A549 (cell line): ENCODE results near the gene RPL7A. TPM values are rescaled to one million over a fixed set of nuclear protein-coding genes. Genes with fewer than 3 reads are reported as not detected.
"Not testable (repeated sequence)": the region's sequence is repeated elsewhere in the genome, so short reads cannot be mapped to it uniquely, and the experiment has no call there.

Experiments used
- ATAC-seq, 2 experiments: fragments of 200-7000 bp in 1 of 2; fragments of >200 bp in 1 of 2; cut with Nextera tagmentation in 1 of 2; cut with Tn5 transposase in 1 of 2; 3 replicates each; pipeline versions ENCODE4 v1.8.0 to v1.9.1; 2018 to 2020; ENCODE audit warnings: mild to moderate bottlenecking in 1 of 2, moderate library complexity in 1 of 2
- CTCF ChIA-PET: fragments of 300-600 bp; sonication (Branson Sonifier 250); formaldehyde crosslinking; extraction: SDS; loops from one replicate; lab custom pipeline; 2021; ENCODE audit warnings: antibody characterized with exemption, inconsistent platforms; lab: Yijun Ruan, JAX
- POLR2A ChIA-PET: fragments of 350-600 bp; formaldehyde crosslinking; extraction: SDS; loops from one replicate; lab custom pipeline; 2021; ENCODE audit warnings: antibody characterized with exemption, inconsistent platforms; lab: Yijun Ruan, JAX
- DNase-seq, 2 experiments: peaks; one replicate each; pipeline versions ENCODE4 v3.0.0 to v3.0.0-alpha.2; 2011 to 2016; ENCODE audit warnings: low read depth in 1 of 2, low spot score in 1 of 2
- FAIRE-seq: peaks from 2 replicates; lab custom pipeline; 2011; peaks lifted over from hg19 to GRCh38; lab: Jason Lieb, UNC
- H3K27ac ChIP-seq, 2 experiments: fragments of >200 bp; sonication (Bioruptor Twin); formaldehyde crosslinking; 3 replicates each; pipeline ENCODE4 v1.5.1; 2016 to 2017
- H3K4me1 ChIP-seq: fragments of >200 bp; sonication (Bioruptor Twin); formaldehyde crosslinking; 3 replicates; pipeline ENCODE4 v1.6.1; 2016
- H3K4me2 ChIP-seq: fragments of >200 bp; sonication (Bioruptor Twin); formaldehyde crosslinking; 3 replicates; pipeline ENCODE4 v1.6.1; 2016
- H3K4me3 ChIP-seq: fragments of >200 bp; sonication (Bioruptor Twin); formaldehyde crosslinking; 3 replicates; pipeline ENCODE4 v1.5.1; 2016
- H3K9me3 ChIP-seq: fragments of >200 bp; sonication (Bioruptor Twin); formaldehyde crosslinking; 3 replicates; pipeline ENCODE4 v1.6.1; 2016
- BHLHE40 ChIP-seq: IDR thresholded peaks from 2 replicates; pipeline ENCODE4 v1.6.1; 2012; ENCODE audit warnings: low read depth, low read length, inconsistent platforms
- CBX8 ChIP-seq: fragments of 200-600 bp; sonication (generic); IDR thresholded peaks from 2 replicates; pipeline ENCODE4 v1.6.1; 2016
- CEBPB ChIP-seq, 2 experiments: fragments of >200 bp in 1 of 2; sonication (Bioruptor Twin) in 1 of 2; formaldehyde crosslinking in 1 of 2; IDR thresholded peaks; 2 replicates each; pipeline ENCODE4 v1.6.1; 2012 to 2016
- CHD4 ChIP-seq: fragments of 200-600 bp; sonication (generic); IDR thresholded peaks from 2 replicates; pipeline ENCODE4 v1.6.1; 2016; ENCODE audit warnings: antibody characterized with exemption, mild to moderate bottlenecking, borderline replicate concordance
- E2F6 ChIP-seq: IDR thresholded peaks from 2 replicates; pipeline ENCODE4 v1.6.1; 2012; ENCODE audit warnings: low read depth, borderline replicate concordance
- EHF ChIP-seq: fragments of 250-450 bp; sonication (Bioruptor Pico); IDR thresholded peaks from 2 replicates; pipeline ENCODE4 v1.5.0; 2020; ENCODE audit warnings: mild to moderate bottlenecking
- ELK1 ChIP-seq: fragments of 150-350 bp; IDR thresholded peaks from 2 replicates; pipeline ENCODE4 v1.6.1; 2014; ENCODE audit warnings: low read depth, mild to moderate bottlenecking, low read length
- EP300 ChIP-seq, 2 experiments: fragments of >200 bp; sonication (Bioruptor Twin); formaldehyde crosslinking; IDR thresholded peaks; 2 replicates in 1 of 2; 3 replicates in 1 of 2; pipeline ENCODE4 v1.6.1; 2016 to 2017
- GATA3 ChIP-seq: IDR thresholded peaks from 2 replicates; pipeline ENCODE4 v1.6.1; 2012; ENCODE audit warnings: borderline replicate concordance
- HMGXB4 ChIP-seq: fragments of 250-450 bp; sonication (Bioruptor Pico); IDR thresholded peaks from 2 replicates; pipeline ENCODE4 v1.5.0; 2021; ENCODE audit warnings: mild to moderate bottlenecking, moderate library complexity, borderline replicate concordance
- HOXB13 ChIP-seq: fragments of 250-450 bp; sonication (Bioruptor Pico); IDR thresholded peaks from 2 replicates; pipeline ENCODE4 v1.5.0; 2020; ENCODE audit warnings: low read depth, mild to moderate bottlenecking, moderate library complexity
- JUN ChIP-seq, 2 experiments: fragments of >200 bp; sonication (Bioruptor Twin); formaldehyde crosslinking; IDR thresholded peaks; 2 replicates in 1 of 2; 3 replicates in 1 of 2; pipeline ENCODE4 v1.6.1; 2016 to 2017
- JUNB ChIP-seq: fragments of >200 bp; sonication (Bioruptor Twin); formaldehyde crosslinking; IDR thresholded peaks from 2 replicates; pipeline ENCODE4 v1.6.1; 2016
- KDM1A ChIP-seq: fragments of 200-600 bp; sonication (generic); IDR thresholded peaks from 2 replicates; pipeline ENCODE4 v1.6.1; 2016; ENCODE audit warnings: low read depth, mild to moderate bottlenecking
- KDM5A ChIP-seq: fragments of 200-600 bp; sonication (generic); IDR thresholded peaks from 2 replicates; pipeline ENCODE4 v1.6.1; 2016; ENCODE audit warnings: antibody characterized with exemption, mild to moderate bottlenecking
- MAX ChIP-seq: IDR thresholded peaks from 2 replicates; pipeline ENCODE4 v1.6.1; 2012
- RFX5 ChIP-seq: fragments of 450-650 bp; IDR thresholded peaks from 2 replicates; pipeline ENCODE4 v1.7.1; 2014; ENCODE audit warnings: antibody characterized with exemption, mild to moderate bottlenecking, moderate library complexity
- RNF2 ChIP-seq: fragments of 200-600 bp; sonication (generic); IDR thresholded peaks from 2 replicates; pipeline ENCODE4 v1.6.1; 2016; ENCODE audit warnings: low read depth, mild to moderate bottlenecking, antibody characterized with exemption, moderate library complexity, borderline replicate concordance
- SREBF2 ChIP-seq: fragments of 450-650 bp; IDR thresholded peaks from 2 replicates; pipeline ENCODE4 v1.6.1; 2014; ENCODE audit warnings: mild to moderate bottlenecking, moderate library complexity
- TP53 ChIP-seq: fragments of 250-450 bp; sonication (Bioruptor Pico); IDR thresholded peaks from 2 replicates; pipeline ENCODE4 v1.5.0; 2021; ENCODE audit warnings: mild to moderate bottlenecking, moderate library complexity
- ZC3H11A ChIP-seq: fragments of 450-650 bp; IDR thresholded peaks from 2 replicates; pipeline ENCODE4 v1.6.1; 2014; ENCODE audit warnings: antibody characterized with exemption, mild to moderate bottlenecking
- ZSCAN20 ChIP-seq: fragments of 250-450 bp; sonication (Bioruptor Pico); IDR thresholded peaks from 2 replicates; pipeline ENCODE4 v1.8.0; 2022; ENCODE audit warnings: mild to moderate bottlenecking, moderate library complexity
- WGBS: methylation state at CpG from one replicate; pipeline ENCODE4 v1.1.6; 2017; ENCODE audit errors: missing lambda C conversion rate; 5-methylcytosine and 5-hydroxymethylcytosine counted together
- polyA plus RNA-seq, 4 experiments: library from polyadenylated mRNA; depleted of rRNA in 3 of 4; stranded (reverse); fragments of >200 nt; fragmentation: RNase III in 1 of 4; extraction: RNeasy Plus Mini Kit Qiagen cat#74134 plus additional on column Dnase treatment in 1 of 4; gene quantifications; 2 replicates in 3 of 4; 3 replicates in 1 of 4; pipeline ENCODE4 v1.2.3, GENCODE V29; 2011 to 2017

Gene RPL7A
- polyA plus RNA-seq, 2 of the 4 experiments (the other 2 are of a cell fraction) = 2,218 to 2,608 TPM

- ChIA-PET CTCF (interaction anchor here (0.6 to 6.5 kb wide), 5 partner anchors 9 to 154 kb away, joined by 3 to 82 read pairs (median 7); no protein-coding TSS in a partner anchor), POLR2A (no interaction called here)
- H3K9me3 ChIP-seq = no peaks in the 10 kb centered on the region
Observed at GRCh38 chr9:133333566-133333965, 14.5 kb upstream of the RPL7A start.

GRCh38 chr9:133334161-133334560, 13.9 kb upstream of the RPL7A start:
- no peak for FAIRE-seq
- TF ChIP-seq E2F6 = no peak
- no peak for TF ChIP-seq HMGXB4
- TF ChIP-seq SREBF2 = no peak
- TF ChIP-seq ELK1 = no peak
- no peak for ATAC-seq
- 96% methylated on average over 6 of the region's 6 CpGs for WGBS
- H3K4me3 ChIP-seq = no peak overlapping the region
- peaks cover 16% of the 10 kb centered on the region for H3K4me1 ChIP-seq
- no peaks in the 10 kb centered on the region for H3K9me3 ChIP-seq
- DNase-seq = no peak
- no peak overlapping the region for H3K27ac ChIP-seq
- H3K4me2 ChIP-seq = peak overlapping the region; percentile 85
- POLR2A ChIA-PET = no interaction called here
- CTCF ChIA-PET = interaction anchor here (0.6 to 2.4 kb wide), 5 partner anchors 95 to 231 kb away, joined by 3 to 13 read pairs (median 3); no protein-coding TSS in a partner anchor

More at GRCh38 chr9:133333566-133333965, 14.5 kb upstream of the RPL7A start:
- ATAC-seq (no peak), DNase-seq (no peak), FAIRE-seq (no peak)
- H3K27ac ChIP-seq = no peak overlapping the region
- H3K4me3 ChIP-seq = no peak overlapping the region
- TF ChIP-seq JUNB (no peak), TP53 (CRISPR knock-in tag) (no peak), EHF (CRISPR knock-in tag) (no peak), CBX8 (no peak), HOXB13 (CRISPR knock-in tag) (no peak), ZSCAN20 (CRISPR knock-in tag) (no peak), BHLHE40 (no peak), KDM5A (no peak), GATA3 (no peak)
- 98% methylated on average over 8 of the region's 10 CpGs for WGBS
- no peak overlapping the region for H3K4me2 ChIP-seq
- peaks cover 16% of the 10 kb centered on the region for H3K4me1 ChIP-seq

GRCh38 chr9:133334888-133335287, 13.1 kb upstream of the RPL7A start:
- ChIA-PET POLR2A (interaction anchor here (0.6 to 1.4 kb wide), 2 partner anchors 13 to 724 kb away, joined by 3 to 5 read pairs; partner anchors contain the start of genes MED22 and RPL7A), CTCF (interaction anchor here (0.7 to 2.4 kb wide), 6 partner anchors 96 to 408 kb away, joined by 3 to 13 read pairs (median 4); no protein-coding TSS in a partner anchor)
- peak overlapping the region; percentile 91 to 97; a peak in 4 of 6 replicates for H3K27ac ChIP-seq
- ATAC-seq, DNase-seq, FAIRE-seq, H3K9me3 ChIP-seq: not testable (repeated sequence)
- H3K4me1 ChIP-seq = peaks cover 16% of the 10 kb centered on the region
- H3K4me2 ChIP-seq = peak overlapping the region; percentile 85
- WGBS = 74% methylated on average over 11 of the region's 11 CpGs
- H3K4me3 ChIP-seq = peak overlapping the region; percentile 83

- peak; percentile 94 to 95 for ATAC-seq
- Histone ChIP-seq H3K27ac (peak within 1 kb of the TSS; percentile 91 to 97), H3K4me1 (peaks cover 16% of the 10 kb centered on the region), H3K4me3 (peak within 1 kb of the TSS; percentile 83), H3K9me3 (no peaks in the 10 kb centered on the region), H3K4me2 (peak within 1 kb of the TSS; percentile 95)
- ChIA-PET CTCF (interaction anchor here (0.6 kb wide), 1 partner anchor 144 kb away, joined by 3 read pairs; no protein-coding TSS in a partner anchor), POLR2A (interaction anchor here (0.7 to 1.4 kb wide), 2 partner anchors 12 to 15 kb away, joined by 3 to 5 read pairs; partner anchors contain the start of genes MED22 and RPL7A)
- DNase-seq = peak; percentile 75 to 91
- WGBS = 21% methylated on average over 39 of the region's 70 CpGs
- peak; percentile 78 for FAIRE-seq
- no peak for TF ChIP-seq EP300 (IDR thresholded peaks at IDR 0.05)
- TF ChIP-seq CHD4 = no peak
- peak in 1 of 2 experiments; percentile 94; a peak in 4 of 5 replicates for TF ChIP-seq JUN (IDR thresholded peaks at IDR 0.05)
- TF ChIP-seq KDM1A = no peak
- TF ChIP-seq CEBPB (IDR thresholded peaks at IDR 0.05) = peak in 1 of 2 experiments; percentile 25; a peak in 1 of 4 replicates
- no peak for TF ChIP-seq HMGXB4
- TF ChIP-seq ZC3H11A = no peak
- no peak for TF ChIP-seq RFX5
- peak; percentile 61; the same call in 1 of the 2 replicates for TF ChIP-seq EHF (CRISPR knock-in tag)
- peak; percentile 99 for TF ChIP-seq MAX
- no peak for TF ChIP-seq RNF2
Observed at GRCh38 chr9:133335924-133336811, 11.8 kb upstream of the RPL7A start, which contains the start of gene SURF6. Gene SURF6, minus strand, starts transcription at chr9:133336188. Its CDS starts 56 bp downstream, at chr9:133336132.
